HCT116 (cell line): ENCODE results near the gene POU5F1. TPM values are rescaled to one million over a fixed set of nuclear protein-coding genes. Genes with fewer than 3 reads are reported as not detected.

ENCODE experiments used
- ATAC-seq: fragments of 200-7000 bp; cut with Tn5 transposase; 2 replicates; pipeline ENCODE4 v1.9.1; 2020; ENCODE audit warnings: mild to moderate bottlenecking, moderate library complexity
- BruUV-seq: library from RNA; stranded (reverse); fragments of 400-500 nt; replicated peaks from 2 replicates; lab custom pipeline; 2021; lab: Mats Ljungman, UMichigan
- CTCF ChIA-PET: fragments of 300-600 bp; sonication (Branson Sonifier 250); formaldehyde crosslinking; loops from one replicate; lab custom pipeline; 2021; ENCODE audit warnings: antibody characterized with exemption; lab: Charles Lee
- POLR2A ChIA-PET: fragments of 300-600, 350-600 bp; sonication (Branson Sonifier 250); formaldehyde crosslinking; loops from one replicate; lab custom pipeline; 2021; ENCODE audit warnings: antibody characterized with exemption; lab: Charles Lee
- RAD21 ChIA-PET, 2 experiments: fragments of 300-600 bp; sonication (Branson Sonifier 250); formaldehyde crosslinking; loops; one replicate each; lab custom pipeline; 2023; ENCODE audit warnings: low total read pairs in 2 of 2; ENCODE audit not compliant: uncharacterized antibody in 2 of 2, unreplicated experiment in 2 of 2, low non-redundant PET in 1 of 2; lab: Charles Lee
- DNase-seq: peaks from one replicate; pipeline ENCODE4 v3.0.0-alpha.2; 2010; ENCODE audit warnings: low read depth, low spot score
- H2AFZ ChIP-seq: fragments of 200-600 bp; shearing (Covaris generic), sonication (generic); 2 replicates; pipeline ENCODE4 v1.6.1; 2017; ENCODE audit warnings: low read depth, mixed run types, mixed read lengths, antibody characterized with exemption, low read length; ENCODE audit not compliant: poor library complexity, severe bottlenecking
- H3K27ac ChIP-seq: 2 replicates; pipeline ENCODE4 v1.5.1; 2012; ENCODE audit warnings: low read depth, low read length
- H3K27me3 ChIP-seq: fragments of 200-600 bp; sonication (generic); 2 replicates; pipeline ENCODE4 v1.6.1; 2016; ENCODE audit warnings: mixed run types, low read length, mixed read lengths; ENCODE audit not compliant: insufficient read depth
- H3K36me3 ChIP-seq, 2 experiments: fragments of 200-500 bp in 1 of 2; fragments of 200-600 bp in 1 of 2; sonication (Bioruptor generic) in 1 of 2; sonication (generic) in 1 of 2; 2 replicates each; pipeline versions ENCODE4 v1.5.1 to v1.6.1; 2014 to 2016; ENCODE audit warnings: low read length in 2 of 2, inconsistent platforms in 1 of 2, mixed read lengths in 1 of 2, mixed run types in 1 of 2; ENCODE audit not compliant: insufficient read depth in 2 of 2, control insufficient read depth in 1 of 2
- H3K4me1 ChIP-seq, 2 experiments: fragments of 200-600 bp in 1 of 2; sonication (generic) in 1 of 2; 2 replicates each; pipeline versions ENCODE4 v1.5.1 to v1.6.1; 2012 to 2017; ENCODE audit warnings: low read length in 2 of 2, inconsistent platforms in 1 of 2, mild to moderate bottlenecking in 1 of 2, mixed read lengths in 1 of 2, mixed run types in 1 of 2, moderate library complexity in 1 of 2; ENCODE audit not compliant: insufficient read depth in 2 of 2, control insufficient read depth in 1 of 2
- H3K4me2 ChIP-seq: fragments of 200-600 bp; sonication (generic); 2 replicates; pipeline ENCODE4 v1.6.1; 2017; ENCODE audit warnings: mixed run types, low read length, mixed read lengths
- H3K4me3 ChIP-seq, 2 experiments: fragments of 200-600 bp in 1 of 2; sonication (generic) in 1 of 2; replicated peaks in 1 of 2; 2 replicates each; pipeline ENCODE4 v1.5.1; 2011 to 2016; ENCODE audit warnings: low read length in 2 of 2, control low read depth in 1 of 2, low read depth in 1 of 2, mild to moderate bottlenecking in 1 of 2, mixed read lengths in 1 of 2, mixed run types in 1 of 2
- H3K79me2 ChIP-seq: fragments of 200-600 bp; sonication (generic); 2 replicates; pipeline ENCODE4 v1.6.1; 2017; ENCODE audit warnings: mild to moderate bottlenecking, mixed run types, low read length, moderate library complexity, mixed read lengths; ENCODE audit not compliant: insufficient read depth
- H3K9ac ChIP-seq: fragments of 200-600 bp; sonication (generic); 2 replicates; pipeline ENCODE4 v1.6.1; 2016; ENCODE audit warnings: low read length, mixed read lengths
- H3K9me2 ChIP-seq: fragments of 200-600 bp; sonication (generic), shearing (Covaris generic); 2 replicates; pipeline ENCODE4 v1.6.1; 2017; ENCODE audit warnings: mixed run types, mild to moderate bottlenecking, moderate library complexity; ENCODE audit not compliant: insufficient read depth
- H3K9me3 ChIP-seq, 2 experiments: fragments of 200-500 bp in 1 of 2; fragments of 200-600 bp in 1 of 2; sonication (Bioruptor generic) in 1 of 2; sonication (generic) in 1 of 2; 2 replicates each; pipeline ENCODE4 v1.6.1; 2014 to 2017; ENCODE audit warnings: low read length in 2 of 2, mixed read lengths in 2 of 2, inconsistent platforms in 1 of 2, low read depth in 1 of 2, mild to moderate bottlenecking in 1 of 2, mixed run types in 1 of 2, moderate library complexity in 1 of 2; ENCODE audit not compliant: control insufficient read depth in 1 of 2, insufficient read depth in 1 of 2
- H4K20me1 ChIP-seq: fragments of 200-600 bp; sonication (generic), shearing (Covaris generic); 2 replicates; pipeline ENCODE4 v1.6.1; 2017; ENCODE audit warnings: mixed run types, mild to moderate bottlenecking, moderate library complexity; ENCODE audit not compliant: insufficient read depth
- ATF3 ChIP-seq: IDR thresholded peaks from 2 replicates; pipeline ENCODE4 v1.6.1; 2012
- CBX3 ChIP-seq: IDR thresholded peaks from 2 replicates; pipeline ENCODE4 v1.6.1; 2012; ENCODE audit warnings: low read depth
- CTCF ChIP-seq, 3 experiments: fragments of 200-600 bp in 1 of 3; sonication (generic) in 1 of 3; IDR thresholded peaks in 2 of 3; conservative IDR thresholded peaks in 1 of 3; 2 replicates each; pipeline ENCODE4 v1.5.1; 2012 to 2017; ENCODE audit warnings: low read depth in 2 of 3, low read length in 2 of 3, antibody characterized with exemption in 1 of 3, borderline replicate concordance in 1 of 3, control low read depth in 1 of 3, mild to moderate bottlenecking in 1 of 3, mixed read lengths in 1 of 3, mixed run types in 1 of 3, moderate library complexity in 1 of 3; ENCODE audit not compliant: insufficient read depth in 1 of 3
- EGR1 ChIP-seq: IDR thresholded peaks from 2 replicates; pipeline ENCODE4 v1.6.1; 2012; ENCODE audit warnings: low read depth
- EZH2 ChIP-seq: fragments of 200-600 bp; sonication (generic); IDR thresholded peaks from 2 replicates; pipeline ENCODE4 v1.6.1; 2017; ENCODE audit warnings: antibody characterized with exemption, mixed run types
- EZH2phosphoT487 ChIP-seq: fragments of 200-600 bp; IDR thresholded peaks from 2 replicates; pipeline ENCODE4 v1.6.1; 2018; ENCODE audit warnings: antibody characterized with exemption, borderline replicate concordance
- FOSL1 ChIP-seq: IDR thresholded peaks from 2 replicates; pipeline ENCODE4 v1.6.1; 2012; ENCODE audit warnings: low read depth
- JUND ChIP-seq: IDR thresholded peaks from 2 replicates; pipeline ENCODE4 v1.6.1; 2012
- POLR2A ChIP-seq: IDR thresholded peaks from 2 replicates; pipeline ENCODE4 v1.7.0; 2011; ENCODE audit warnings: borderline replicate concordance; ENCODE audit not compliant: insufficient read depth, insufficient read length; ENCODE audit errors: extremely low read depth
- RAD21 ChIP-seq: IDR thresholded peaks from 2 replicates; pipeline ENCODE4 v1.6.1; 2012; ENCODE audit warnings: low read depth, mild to moderate bottlenecking
- SIN3A ChIP-seq: IDR thresholded peaks from 2 replicates; pipeline ENCODE4 v1.6.1; 2012; ENCODE audit warnings: low read depth
- SP1 ChIP-seq: IDR thresholded peaks from 2 replicates; pipeline ENCODE4 v1.6.1; 2012; ENCODE audit warnings: low read depth
- SRF ChIP-seq: IDR thresholded peaks from 2 replicates; pipeline ENCODE4 v1.6.1; 2012; ENCODE audit warnings: low read depth
- TCF7L2 ChIP-seq: IDR thresholded peaks from 2 replicates; pipeline ENCODE4 v1.7.0; 2011; ENCODE audit warnings: borderline replicate concordance, inconsistent platforms; ENCODE audit not compliant: insufficient read depth, insufficient read length; ENCODE audit errors: extremely low read depth
- YY1 ChIP-seq: IDR thresholded peaks from 2 replicates; pipeline ENCODE4 v1.6.1; 2011; ENCODE audit warnings: low read length, low read depth, moderate library complexity, mild to moderate bottlenecking; ENCODE audit not compliant: insufficient replicate concordance; ENCODE audit errors: extremely low read depth
- ZFX ChIP-seq: fragments of 450-650 bp; IDR thresholded peaks from 2 replicates; pipeline ENCODE4 v1.6.1; 2017
- ZNF274 ChIP-seq: fragments of 200-500 bp; sonication (Bioruptor generic); IDR thresholded peaks from 2 replicates; pipeline ENCODE4 v1.6.1; 2014; ENCODE audit warnings: mild to moderate bottlenecking, low read depth, low read length, inconsistent platforms
- intact Hi-C: fragments of 100-400 bp; cut with micrococcal nuclease; formaldehyde crosslinking; loops from 2 replicates; pipeline ENCODE4 v1.10.0; 2022
- total RNA-seq: library from RNA; stranded (reverse); gene quantifications from one replicate; pipeline ENCODE4 v1.2.1, GENCODE V29; 2021; ENCODE audit not compliant: unreplicated experiment
- TF ChIP-seq, protein P1 (sequence below): IDR thresholded peaks from 2 replicates; pipeline ENCODE4 v1.6.1; 2012

The POU5F1 gene
- total RNA-seq, 1 experiment from 2014 or later: 1.9 TPM

GRCh38 chr6:31178143-31179041, 7.9 kb upstream of the POU5F1 start:
- intact Hi-C loops: no loop called here

More at GRCh38 chr6:31178143-31179041, 7.9 kb upstream of the POU5F1 start:
- Histone ChIP-seq H3K27me3 (no peaks in the 10 kb centered on the region), H4K20me1 (no peaks in the 10 kb centered on the region), H3K36me3 (no peaks in the 10 kb centered on the region), H3K79me2 (no peaks in the 10 kb centered on the region), H3K9ac (no peak overlapping the region), H3K4me3 (no peak overlapping the region), H3K4me1 (peaks cover 0 to 10% of the 10 kb centered on the region in 2 experiments; a peak in 3 of 4 replicates), H3K9me3 (no peaks in the 10 kb centered on the region)
- DNase-seq: no peak
- no peak for ATAC-seq
- ChIA-PET POLR2A (no interaction called here), CTCF (no interaction called here), RAD21 (no interaction called here)
- TF ChIP-seq ZNF274: no peak
- TF ChIP-seq JUND: no peak
- no peak for TF ChIP-seq ATF3
- TF ChIP-seq ZFX: no peak
- no peak for TF ChIP-seq CTCF (IDR thresholded peaks at IDR 0.05 in 2 of 3, conservative IDR thresholded peaks at IDR 0.05 in 1 of 3; ENCODE audit: borderline replicate concordance in 1 of 3, insufficient read depth in 1 of 3, low read depth in 2 of 3, low read length in 2 of 3)
- no peak for TF ChIP-seq TCF7L2
- TF ChIP-seq SIN3A: no peak
- TF ChIP-seq FOSL1: no peak
- TF ChIP-seq SRF: no peak
- no peak for TF ChIP-seq POLR2A
- no peak for TF ChIP-seq EZH2phosphoT487
- TF ChIP-seq SP1: no peak
- no peak for TF ChIP-seq RAD21
- TF ChIP-seq EZH2: no peak
- TF ChIP-seq, protein P1, sequence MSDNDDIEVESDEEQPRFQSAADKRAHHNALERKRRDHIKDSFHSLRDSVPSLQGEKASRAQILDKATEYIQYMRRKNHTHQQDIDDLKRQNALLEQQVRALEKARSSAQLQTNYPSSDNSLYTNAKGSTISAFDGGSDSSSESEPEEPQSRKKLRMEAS: no peak
- no peak for TF ChIP-seq YY1
- no peak for TF ChIP-seq EGR1
- no peak for TF ChIP-seq CBX3
- TF ChIP-seq, all 23 proteins: peak for 0
- H3K4me2 ChIP-seq: no peak overlapping the region
- H2AFZ ChIP-seq: no peak overlapping the region
- BruUV-seq: no TSS peak
- no peaks in the 10 kb centered on the region for H3K9me2 ChIP-seq
- H3K27ac ChIP-seq: no peak overlapping the region
